D721Med (cell line): ENCODE results near the gene SKAP2.
"Not testable (repeated sequence)": the region's sequence is repeated elsewhere in the genome, so short reads cannot be mapped to it uniquely, and the experiment has no call there.

ENCODE experiments used
- DNase-seq: peaks from one replicate; pipeline ENCODE4 v3.0.0; 2011; ENCODE audit warnings: low spot score; ENCODE audit not compliant: insufficient read length
- FAIRE-seq: peaks from 2 replicates; lab custom pipeline; 2011; peaks lifted over from hg19 to GRCh38; lab: Jason Lieb, UNC
- CTCF ChIP-seq: IDR thresholded peaks from 2 replicates; pipeline ENCODE4 v1.5.1; 2012; ENCODE audit warnings: mild to moderate bottlenecking, control low read depth; ENCODE audit not compliant: insufficient read depth; ENCODE audit errors: missing control alignments

Gene SKAP2

GRCh38 chr7:26843705-26844104 lies 20.7 kb downstream of the SKAP2 start:
- no peak for FAIRE-seq
- DNase-seq = no peak
- no peak for TF ChIP-seq CTCF

GRCh38 chr7:26842897-26843296 lies 21.5 kb downstream of the SKAP2 start:
- FAIRE-seq = no peak
- no peak for DNase-seq
- no peak for TF ChIP-seq CTCF

- FAIRE-seq = no peak
- no peak for TF ChIP-seq CTCF
Observed at GRCh38 chr7:26841003-26841739, 23.2 kb downstream of the SKAP2 start.

GRCh38 chr7:26836793-26837192 lies 27.6 kb downstream of the SKAP2 start:
- not testable (repeated sequence) for FAIRE-seq

More at GRCh38 chr7:26841003-26841739, 23.2 kb downstream of the SKAP2 start:
- DNase-seq = no peak

GRCh38 chr7:26815426-26815825 lies 49.0 kb downstream of the SKAP2 start:
- TF ChIP-seq CTCF = no peak
- DNase-seq = no peak
- FAIRE-seq = no peak

More at GRCh38 chr7:26836793-26837192, 27.6 kb downstream of the SKAP2 start:
- not testable (repeated sequence) for DNase-seq

GRCh38 chr7:26813432-26813831 lies 51.0 kb downstream of the SKAP2 start:
- no peak for TF ChIP-seq CTCF
- DNase-seq = no peak
- no peak for FAIRE-seq

GRCh38 chr7:26794541-26794940 lies 69.8 kb downstream of the SKAP2 start:
- FAIRE-seq (no peak), DNase-seq (no peak)
- TF ChIP-seq CTCF = no peak
